ENCODE data around the gene ETNK2. TPM values are rescaled to one million over a fixed set of nuclear protein-coding genes. Genes with fewer than 3 reads are reported as not detected.

ETNK2 gene
- total and polyA plus RNA-seq, 2 of the 4 experiments (the other 2 are of a cell fraction): 18.9 to 26.0 TPM

GRCh38 chr1:204154568-204155255, 2.9 kb upstream of the ETNK2 start:
- H3K4me3 ChIP-seq (ENCODE audit: insufficient read depth, low read depth, low read length): no peak overlapping the region
- BruUV-seq (replicated peaks): no TSS peak
- H3K14ac ChIP-seq (replicated peaks; ENCODE audit: low read depth, low read length): no peak overlapping the region
- no peak overlapping the region for H3K23ac ChIP-seq (ENCODE audit: low read depth, low read length)
- H3K9ac ChIP-seq (ENCODE audit: low read depth, low read length): no peak overlapping the region
- dilution Hi-C loops (cut with HindIII; ENCODE audit: low sequenced_read_pairs, unreplicated experiment): loop anchor here (25.0 kb wide), 1 partner anchor 233 kb away; no protein-coding TSS in a partner anchor
- no peaks in the 10 kb centered on the region for H3K9me3 ChIP-seq (ENCODE audit: control insufficient read depth, insufficient read depth, low read length)
- H2BK120ac ChIP-seq (ENCODE audit: low read depth, low read length): no peak overlapping the region
- TF ChIP-seq RFX5 (IDR thresholded peaks at IDR 0.05; ENCODE audit: low read depth, low read length): no peak
- no peak for TF ChIP-seq POLR2A (IDR thresholded peaks at IDR 0.05; ENCODE audit: low read depth, low read length)
- TF ChIP-seq SMC3 (IDR thresholded peaks at IDR 0.05; ENCODE audit: low read depth, low read length): no peak
- TF ChIP-seq RAD21 (IDR thresholded peaks at IDR 0.05; ENCODE audit: low read length): no peak
- no peak overlapping the region for H4K8ac ChIP-seq (ENCODE audit: low read depth in 2 of 2, low read length in 2 of 2)
- no peaks in the 10 kb centered on the region for H3K36me3 ChIP-seq (ENCODE audit: control insufficient read depth, insufficient read depth, low read length)
- no peak overlapping the region for H2BK20ac ChIP-seq (ENCODE audit: low read depth, low read length)
- peaks cover 0 to 9% of the 10 kb centered on the region in 2 experiments; a peak in 2 of 4 replicates for H3K79me1 ChIP-seq (ENCODE audit: low read depth in 1 of 2, low read length in 2 of 2)
- no peak overlapping the region for H4K91ac ChIP-seq (ENCODE audit: insufficient read depth, low read depth, low read length)
- in situ Hi-C loops (cut with MboI; ENCODE audit: low sequenced_read_pairs): loop anchor here (5.0 kb wide), 1 partner anchor 208 kb away; no protein-coding TSS in a partner anchor
- peaks cover 7% of the 10 kb centered on the region for H3K4me1 ChIP-seq (ENCODE audit: control insufficient read depth, insufficient read depth, low read length)
- H3K9me1 ChIP-seq (ENCODE audit: insufficient read depth, low read length): peaks cover 7% of the 10 kb centered on the region; the same call in 1 of the 2 replicates
- H2BK5ac ChIP-seq (ENCODE audit: low read depth, low read length, poor library complexity, severe bottlenecking): no peak overlapping the region
- H3K27ac ChIP-seq (ENCODE audit: insufficient read depth, low read length): no peak overlapping the region
- 80% methylated on average over 3 of the region's 15 CpGs; no CpG with 5 or more reads in 1 of the 2 experiments for WGBS, 2 experiments (ENCODE audit: extremely low coverage in 2 of 2, insufficient read length in 1 of 2)
- H2AFZ ChIP-seq (replicated peaks; ENCODE audit: low read length, poor library complexity): no peak overlapping the region
- no peak overlapping the region for H3K18ac ChIP-seq (ENCODE audit: low read depth, low read length)
- intact Hi-C loops (cut with micrococcal nuclease): no loop called here
- no peak overlapping the region for H4K5ac ChIP-seq (ENCODE audit: low read depth, low read length)
- CTCF ChIA-PET: interaction anchor here (0.5 to 1.1 kb wide), 3 partner anchors 8 to 607 kb away, joined by 3 to 5 read pairs (median 4); no protein-coding TSS in a partner anchor
- peaks cover 9% of the 10 kb centered on the region; the same call in 1 of the 2 replicates for H3K27me3 ChIP-seq (ENCODE audit: control insufficient read depth, insufficient read depth, low read length)
- ATAC-seq (ENCODE audit: low read depth) (no peak), DNase-seq (no peak)
- no peak overlapping the region for H2AK9ac ChIP-seq (replicated peaks; ENCODE audit: low read depth, low read length, poor library complexity)
- no peak overlapping the region for H2BK15ac ChIP-seq (ENCODE audit: low read depth, low read length)
- H3K4me2 ChIP-seq (ENCODE audit: low read depth, low read length): no peak overlapping the region
- POLR2A ChIA-PET (ENCODE audit: unreplicated experiment): no interaction called here
- no peak overlapping the region for H3K56ac ChIP-seq (ENCODE audit: extremely low read depth, insufficient read depth, low read length)
- no peaks in the 10 kb centered on the region for H4K20me1 ChIP-seq (ENCODE audit: insufficient read depth, low read length)
- H2AK5ac ChIP-seq (ENCODE audit: low read depth, low read length): no peak overlapping the region
- no peak overlapping the region for H3K4ac ChIP-seq (ENCODE audit: low read depth, low read length)
